HG03354 (cell line): ENCODE results near the gene BLOC1S1.

Experiments
- ATAC-seq: cut with Tn5 transposase; IDR thresholded peaks from one replicate; pipeline ENCODE4 v1.9.1; 2021; ENCODE audit warnings: mild to moderate bottlenecking; ENCODE audit not compliant: unreplicated experiment, poor library complexity, severe bottlenecking

The BLOC1S1 gene

GRCh38 chr12:55723516-55724225, 7.8 kb downstream of the BLOC1S1 start:
- ATAC-seq: no peak

DNA sequence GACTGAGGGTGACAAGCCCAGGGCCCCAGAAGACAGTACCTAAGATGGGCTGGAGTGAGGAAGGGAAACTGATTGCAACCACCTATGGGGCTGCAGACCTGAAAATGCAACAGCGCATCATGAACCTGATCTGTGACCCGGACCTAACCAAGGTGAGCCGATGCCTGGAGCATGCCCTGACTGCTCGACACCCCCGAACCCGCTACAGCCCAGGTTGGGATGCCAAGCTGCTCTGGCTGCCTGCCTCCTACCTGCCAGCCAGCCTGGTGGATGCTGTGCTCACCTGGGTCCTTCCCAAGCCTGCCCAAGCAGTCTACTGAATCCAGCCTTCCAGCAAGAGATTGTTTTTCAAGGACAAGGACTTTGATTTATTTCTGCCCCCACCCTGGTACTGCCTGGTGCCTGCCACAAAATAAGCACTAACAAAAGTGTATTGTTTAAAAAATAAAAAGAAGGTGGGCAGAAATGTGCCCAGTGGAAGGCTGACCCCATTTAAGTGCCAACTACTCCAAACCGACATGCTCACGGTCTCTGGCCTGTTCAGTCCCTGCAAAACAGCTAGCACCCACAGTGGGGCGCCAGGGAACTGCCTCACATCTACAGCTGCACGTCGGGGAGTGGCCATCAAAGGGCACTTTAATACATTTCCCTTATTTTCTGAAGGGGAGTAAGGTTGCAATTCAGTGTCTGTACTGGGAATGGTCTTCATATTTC, 8.5 kb downstream of the BLOC1S1 start:
- ATAC-seq: peak; percentile 23

GRCh38 chr12:55724940-55725309, 9.1 kb downstream of the BLOC1S1 start:
- no peak for ATAC-seq

GRCh38 chr12:55725556-55725955, 9.7 kb downstream of the BLOC1S1 start:
- ATAC-seq: no peak

- ATAC-seq: no peak
Observed at GRCh38 chr12:55726971-55727370, 11.1 kb downstream of the BLOC1S1 start.

- ATAC-seq: no peak
Observed at GRCh38 chr12:55727643-55728185, 11.9 kb downstream of the BLOC1S1 start.

- peak; percentile 29 for ATAC-seq
Observed at GRCh38 chr12:55728186-55728938, 12.5 kb downstream of the BLOC1S1 start.

GRCh38 chr12:55728939-55729818, 13.3 kb downstream of the BLOC1S1 start, which contains the start of gene CD63:
Gene CD63, minus strand, starts transcription at chr12:55729009. Its CDS starts 668 bp downstream, at chr12:55728341.
- ATAC-seq: peak; percentile 71

- peak; percentile 43 for ATAC-seq
Observed at GRCh38 chr12:55729819-55730818, 14.3 kb downstream of the BLOC1S1 start.

DNA sequence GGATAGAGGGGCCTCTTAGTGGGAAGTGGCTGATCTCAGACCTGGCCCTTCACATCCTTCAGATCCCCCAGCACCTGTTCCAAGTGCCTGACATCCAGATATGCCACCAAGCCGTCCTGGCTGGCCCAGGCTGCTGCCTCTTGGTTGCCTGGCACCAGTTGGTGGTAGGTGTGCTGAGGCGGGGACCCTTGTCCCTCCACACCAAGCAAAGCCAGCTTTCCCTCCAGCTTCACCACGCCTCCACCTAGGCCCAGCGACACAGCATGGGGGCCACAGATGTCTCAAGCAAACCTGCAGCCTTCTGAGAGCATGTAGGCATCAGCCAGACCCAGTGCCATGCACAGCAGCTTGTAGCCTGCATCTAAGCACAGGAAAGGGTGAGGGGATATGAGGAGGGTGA, 16.4 kb downstream of the BLOC1S1 start:
- no peak for ATAC-seq

GRCh38 chr12:55733021-55733555, 17.2 kb downstream of the BLOC1S1 start:
- no peak for ATAC-seq

- no peak for ATAC-seq
Observed at GRCh38 chr12:55733858-55734257, 18.0 kb downstream of the BLOC1S1 start.

DNA sequence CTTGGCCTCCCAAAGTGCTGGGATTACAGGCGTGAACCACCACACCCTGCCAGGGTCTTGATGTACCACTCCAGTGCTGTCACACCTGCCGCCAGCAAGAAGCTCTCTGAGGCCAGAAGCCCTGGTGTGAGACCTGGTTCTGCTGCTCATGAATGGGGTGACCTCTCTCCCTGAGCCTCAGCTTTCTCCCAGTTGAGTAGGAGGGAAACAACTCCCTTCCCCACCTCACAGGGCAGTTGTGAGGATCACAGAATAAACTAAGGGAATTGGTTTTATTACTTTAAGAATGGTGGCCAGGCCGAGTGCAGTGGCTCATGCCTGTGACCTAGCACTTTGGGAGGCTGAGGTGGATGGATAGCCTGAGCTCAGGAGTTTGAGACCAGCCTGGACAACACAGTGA, 18.7 kb downstream of the BLOC1S1 start:
- ATAC-seq: no peak

DNA sequence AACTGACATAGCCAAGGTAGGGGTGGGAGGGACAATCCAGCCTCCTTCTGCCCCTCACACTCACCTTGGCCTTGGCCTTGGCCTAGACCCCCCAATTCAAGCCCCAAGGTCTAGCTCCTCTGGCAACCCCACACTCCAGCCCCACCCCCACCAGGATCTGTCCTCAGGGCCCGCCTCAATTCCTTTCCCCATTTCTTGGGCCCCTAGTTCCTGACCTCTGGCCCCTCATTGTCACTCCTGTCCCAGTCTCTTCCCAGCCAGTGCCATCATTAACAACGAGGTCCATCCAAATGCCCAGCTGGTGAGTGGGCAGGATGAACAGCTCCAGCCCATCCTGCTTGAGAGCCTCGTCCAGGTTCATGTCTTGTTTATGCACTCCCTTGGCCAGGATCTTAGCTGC, 20.2 kb downstream of the BLOC1S1 start:
- ATAC-seq: no peak

DNA sequence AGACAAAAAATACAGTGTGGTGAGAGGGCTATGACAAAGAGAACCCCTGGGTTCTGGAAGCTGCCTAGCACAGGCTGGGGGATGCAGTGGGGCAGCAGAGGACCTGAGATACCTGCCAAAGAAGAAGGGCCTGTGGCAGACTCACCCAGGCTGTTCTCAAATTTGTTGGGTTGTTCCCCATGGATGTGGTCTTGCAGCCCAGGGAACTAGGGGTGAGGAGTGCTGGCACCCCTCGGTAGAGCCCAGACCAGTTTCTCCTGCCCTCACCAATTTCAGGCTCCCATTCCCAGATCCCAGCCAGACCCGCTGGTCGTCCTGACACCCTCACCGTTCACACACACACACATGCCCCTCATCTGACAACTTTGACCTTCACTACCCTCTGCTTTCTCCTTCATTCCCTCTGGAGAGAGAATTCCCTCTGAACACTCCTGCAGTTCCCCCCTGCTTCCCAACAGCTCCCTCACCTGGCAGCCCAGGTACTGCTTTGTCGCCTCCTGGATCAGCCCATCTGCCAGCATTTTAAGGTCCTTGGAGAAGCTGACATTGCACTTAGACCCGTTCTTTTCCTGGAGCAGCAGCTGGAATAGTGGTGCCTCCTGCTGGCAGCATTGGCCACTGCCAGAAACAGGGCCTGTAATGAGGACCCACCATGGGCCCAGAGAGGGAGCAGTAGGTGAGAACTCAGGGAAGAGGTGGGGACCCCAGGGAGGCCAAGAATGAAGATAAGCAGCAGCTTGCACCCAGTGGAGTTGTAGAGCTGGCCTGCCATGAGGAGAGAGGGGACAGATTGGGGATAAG, 21.1 kb downstream of the BLOC1S1 start:
- ATAC-seq: peak; percentile 42

DNA sequence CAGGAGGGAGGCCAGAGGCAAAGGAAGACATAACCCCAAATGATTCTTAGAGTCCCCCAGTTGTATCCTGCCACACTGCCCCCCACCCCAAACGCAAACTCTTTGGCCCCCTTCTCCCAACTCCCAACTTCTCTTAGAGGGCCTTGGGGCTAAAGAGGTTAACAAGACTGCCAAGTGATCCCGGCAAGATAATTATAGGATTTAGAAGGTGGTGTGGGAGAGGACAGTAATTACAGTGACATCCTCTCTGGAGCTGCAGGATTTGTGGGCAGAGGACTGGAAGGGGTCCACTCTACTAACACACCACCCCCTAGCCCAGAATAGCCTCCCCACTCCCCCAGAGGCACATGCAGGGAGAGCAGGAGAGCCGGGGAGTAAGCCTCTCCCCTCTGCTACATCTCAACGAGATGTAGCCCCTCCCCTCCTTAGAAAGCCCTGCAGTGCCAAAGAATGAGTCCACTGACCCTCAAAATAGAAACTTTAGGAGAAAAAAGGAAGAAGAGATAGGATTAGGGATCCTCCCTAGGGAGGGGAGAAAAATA, 21.8 kb downstream of the BLOC1S1 start:
- peak; percentile 13 for ATAC-seq
